SJSA1 (cell line): ENCODE measurements around the gene MAN2B2. TPM values are rescaled to one million over a fixed set of nuclear protein-coding genes. Genes with fewer than 3 reads are reported as not detected.

ENCODE experiments used
- DNase-seq, 2 experiments: peaks; one replicate each; pipeline ENCODE4 v3.0.0-alpha.2; 2015 to 2020; ENCODE audit warnings: low spot score in 2 of 2, low read depth in 1 of 2
- H3K27ac ChIP-seq: fragments of 250-450 bp; sonication (Bioruptor Pico); 2 replicates; pipeline ENCODE4 v1.5.1; 2020; ENCODE audit warnings: mild to moderate bottlenecking, moderate library complexity
- H3K27me3 ChIP-seq: fragments of 250-450 bp; sonication (Bioruptor Pico); replicated peaks from 2 replicates; pipeline ENCODE4 v1.5.1; 2020; ENCODE audit warnings: mild to moderate bottlenecking, moderate library complexity
- H3K36me3 ChIP-seq: fragments of 250-450 bp; sonication (Bioruptor Pico); 2 replicates; pipeline ENCODE4 v1.5.1; 2020; ENCODE audit warnings: mild to moderate bottlenecking
- H3K4me1 ChIP-seq: fragments of 250-450 bp; sonication (Bioruptor Pico); replicated peaks from 2 replicates; pipeline ENCODE4 v1.6.1; 2021; ENCODE audit warnings: mild to moderate bottlenecking
- H3K4me3 ChIP-seq: fragments of 250-450 bp; sonication (Bioruptor Pico); 2 replicates; pipeline ENCODE4 v1.5.1; 2020; ENCODE audit warnings: mild to moderate bottlenecking
- H3K9me3 ChIP-seq: fragments of 250-450 bp; sonication (Bioruptor Pico); replicated peaks from 2 replicates; pipeline ENCODE4 v1.5.1; 2020; ENCODE audit warnings: mild to moderate bottlenecking
- total RNA-seq: library from RNA; depleted of rRNA; stranded (reverse); fragments of >200 nt; shearing (Covaris generic); gene quantifications from 2 replicates; pipeline ENCODE4 v1.2.3, GENCODE V29; 2014

MAN2B2 gene
- total RNA-seq, 1 experiment from 2014 or later: 12.1 TPM

DNA sequence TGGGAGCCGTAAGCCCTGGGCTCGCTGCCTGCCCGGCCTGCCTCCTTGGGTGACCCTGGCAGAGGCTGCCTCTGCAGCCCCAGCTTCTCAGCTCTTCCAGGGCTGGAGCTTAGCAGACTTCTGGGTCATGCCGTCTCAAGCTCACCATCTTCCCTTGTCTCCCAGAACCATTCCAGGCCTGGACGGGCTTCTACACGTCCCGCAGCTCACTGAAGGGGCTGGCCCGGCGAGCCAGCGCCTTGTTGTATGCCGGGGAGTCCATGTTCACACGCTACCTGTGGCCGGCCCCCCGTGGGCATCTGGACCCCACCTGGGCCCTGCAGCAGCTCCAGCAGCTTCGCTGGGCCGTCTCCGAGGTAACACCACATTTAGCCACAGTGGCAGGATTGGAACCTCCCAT, 22.0 kb downstream of the MAN2B2 start:
- no peak for DNase-seq
- no peaks in the 10 kb centered on the region for H3K4me1 ChIP-seq
- H3K4me3 ChIP-seq: no peak overlapping the region
- H3K27ac ChIP-seq: no peak overlapping the region
- H3K9me3 ChIP-seq: no peaks in the 10 kb centered on the region
- H3K27me3 ChIP-seq: no peaks in the 10 kb centered on the region
- H3K36me3 ChIP-seq: no peaks in the 10 kb centered on the region

DNA sequence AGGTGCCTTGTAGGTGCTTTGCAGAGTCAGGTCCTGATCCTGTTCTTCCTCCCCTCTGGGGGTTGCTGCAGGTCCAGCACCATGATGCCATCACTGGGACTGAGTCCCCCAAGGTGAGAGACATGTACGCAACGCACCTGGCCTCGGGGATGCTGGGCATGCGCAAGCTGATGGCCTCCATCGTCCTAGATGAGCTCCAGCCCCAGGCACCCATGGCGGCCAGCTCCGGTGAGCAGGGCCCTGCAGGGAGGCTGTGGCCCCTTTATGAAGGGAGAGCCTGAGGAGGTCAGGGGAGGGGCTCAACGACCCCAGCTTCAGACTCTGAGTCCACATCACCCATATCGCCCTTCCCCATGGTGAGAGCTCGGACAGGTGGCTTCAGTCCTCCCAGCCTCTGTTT, 23.1 kb downstream of the MAN2B2 start:
- Histone ChIP-seq H3K4me1 (no peaks in the 10 kb centered on the region), H3K4me3 (no peak overlapping the region), H3K27me3 (no peaks in the 10 kb centered on the region), H3K36me3 (no peaks in the 10 kb centered on the region), H3K27ac (no peak overlapping the region), H3K9me3 (no peaks in the 10 kb centered on the region)
- DNase-seq: no peak

DNA sequence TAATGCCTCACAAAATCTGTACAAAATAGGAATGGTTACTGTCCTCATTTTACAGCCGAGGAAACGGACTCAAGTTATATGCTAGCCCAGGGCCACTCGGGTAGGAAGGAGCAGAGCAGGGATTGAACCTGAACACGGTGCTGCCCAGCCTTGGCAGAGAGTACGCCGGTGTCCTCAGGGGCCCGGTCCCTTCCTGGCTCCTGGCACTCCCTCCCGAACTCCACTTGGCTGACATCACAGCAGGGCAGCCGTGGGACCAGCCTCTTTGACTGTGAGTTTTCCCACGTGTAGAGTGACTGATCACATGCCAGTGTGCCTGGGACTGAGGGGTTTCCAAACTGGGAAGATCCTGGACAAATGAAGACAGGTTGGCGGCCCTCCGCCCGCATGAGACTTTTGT, 23.7 kb downstream of the MAN2B2 start:
- Histone ChIP-seq H3K27ac (no peak overlapping the region), H3K4me1 (no peaks in the 10 kb centered on the region), H3K4me3 (no peak overlapping the region), H3K36me3 (no peaks in the 10 kb centered on the region), H3K27me3 (no peaks in the 10 kb centered on the region), H3K9me3 (no peaks in the 10 kb centered on the region)
- DNase-seq: no peak

DNA sequence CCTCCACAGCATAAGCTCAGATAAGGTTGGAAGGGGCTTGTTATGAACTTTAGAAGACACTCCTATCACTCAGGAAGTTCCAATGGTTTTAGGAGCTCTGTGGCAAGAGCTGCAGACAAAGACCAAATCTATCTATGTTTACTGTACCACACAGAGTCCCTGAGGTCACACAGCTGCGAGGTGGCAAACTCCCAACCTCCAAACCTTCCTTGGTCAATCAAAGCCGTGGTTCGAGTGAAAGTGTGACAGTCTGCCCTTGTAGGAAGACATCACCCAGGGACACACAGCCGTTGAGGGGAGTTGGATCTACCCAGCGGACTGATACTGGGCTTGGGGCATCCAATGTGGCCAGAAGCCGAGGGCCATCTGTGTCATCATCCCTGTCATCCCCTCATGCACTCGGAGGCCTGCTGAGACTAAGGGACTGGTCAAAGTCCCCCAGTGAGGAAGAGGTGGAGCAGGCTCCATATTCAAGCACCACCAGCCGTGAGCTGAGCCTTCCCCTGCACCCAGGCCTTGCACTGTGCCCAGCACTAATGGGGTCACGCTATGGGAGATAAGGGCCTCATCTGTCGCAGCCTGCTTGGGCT, 26.8 kb downstream of the MAN2B2 start:
- no peak overlapping the region for H3K4me3 ChIP-seq
- no peak overlapping the region for H3K27ac ChIP-seq
- no peaks in the 10 kb centered on the region for H3K9me3 ChIP-seq
- peaks cover 4% of the 10 kb centered on the region; the same call in 1 of the 2 replicates for H3K36me3 ChIP-seq
- no peaks in the 10 kb centered on the region for H3K27me3 ChIP-seq
- no peaks in the 10 kb centered on the region for H3K4me1 ChIP-seq
- no peak for DNase-seq

DNA sequence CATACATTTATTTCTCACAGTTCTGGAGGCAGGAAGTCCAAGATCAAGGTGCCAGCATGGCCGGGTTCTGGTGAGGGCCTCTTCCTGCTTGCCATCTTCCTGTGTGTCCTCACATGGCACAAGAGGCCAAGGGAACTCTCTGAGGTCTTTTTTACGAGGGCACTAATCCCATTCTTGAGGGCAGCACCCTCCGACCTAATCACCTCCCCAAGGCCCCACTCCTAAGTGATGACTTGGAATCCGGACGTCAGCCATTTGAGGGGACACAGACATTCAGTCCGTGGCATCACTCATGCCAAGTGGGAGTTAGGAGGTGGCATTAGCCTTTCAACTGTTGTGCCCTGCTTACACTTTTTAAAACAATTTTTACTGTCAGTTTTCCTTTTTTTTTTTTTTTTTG, 27.3 kb downstream of the MAN2B2 start:
- Histone ChIP-seq H3K36me3 (peaks cover 4% of the 10 kb centered on the region; the same call in 1 of the 2 replicates), H3K27me3 (no peaks in the 10 kb centered on the region), H3K4me1 (no peaks in the 10 kb centered on the region), H3K9me3 (no peaks in the 10 kb centered on the region), H3K27ac (no peak overlapping the region), H3K4me3 (no peak overlapping the region)
- no peak for DNase-seq

DNA sequence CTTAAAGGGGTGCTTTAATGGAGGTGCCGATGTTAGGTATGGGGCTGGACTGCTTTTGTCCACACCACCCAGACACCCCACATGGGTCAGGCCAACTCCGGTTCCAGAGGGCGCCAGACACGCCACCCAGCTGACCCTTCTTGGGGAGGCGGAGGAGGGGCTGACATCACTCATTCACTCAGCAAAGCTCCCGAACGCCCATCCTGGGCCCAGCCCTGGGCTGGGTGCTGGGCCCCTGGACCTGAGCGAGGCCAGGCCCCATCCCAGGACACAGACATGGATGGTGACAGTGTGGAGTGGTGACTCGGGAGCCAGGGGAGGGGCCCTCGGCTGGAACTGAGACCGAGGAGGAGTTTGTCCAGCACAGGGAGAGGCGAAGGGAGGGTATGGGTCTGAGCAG, 28.1 kb downstream of the MAN2B2 start:
- no peak overlapping the region for H3K27ac ChIP-seq
- peaks cover 4% of the 10 kb centered on the region; the same call in 1 of the 2 replicates for H3K36me3 ChIP-seq

DNA sequence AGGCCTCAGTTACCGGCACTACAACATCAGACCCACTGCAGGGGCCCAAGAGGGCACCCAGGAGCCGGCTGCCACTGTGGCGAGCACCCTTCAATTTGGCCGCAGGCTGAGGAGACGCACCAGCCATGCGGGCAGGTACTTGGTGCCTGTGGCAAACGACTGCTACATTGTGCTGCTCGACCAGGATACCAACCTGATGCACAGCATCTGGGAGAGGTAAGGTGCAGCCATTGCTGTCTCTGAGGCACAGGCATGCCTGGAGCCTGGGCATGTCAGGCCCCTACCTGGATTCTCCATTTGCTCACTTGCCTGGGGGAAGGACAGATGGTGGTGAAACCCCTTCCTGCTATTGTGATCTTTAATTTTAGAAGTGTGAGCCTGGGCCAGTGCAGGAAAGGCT, 30.1 kb downstream of the MAN2B2 start:
- Histone ChIP-seq H3K27me3 (no peaks in the 10 kb centered on the region), H3K4me1 (no peaks in the 10 kb centered on the region)

More for the DNA sequence above, 28.1 kb downstream of the MAN2B2 start:
- DNase-seq: no peak
- H3K9me3 ChIP-seq: no peaks in the 10 kb centered on the region
- no peaks in the 10 kb centered on the region for H3K27me3 ChIP-seq
- no peak overlapping the region for H3K4me3 ChIP-seq
- no peaks in the 10 kb centered on the region for H3K4me1 ChIP-seq

DNA sequence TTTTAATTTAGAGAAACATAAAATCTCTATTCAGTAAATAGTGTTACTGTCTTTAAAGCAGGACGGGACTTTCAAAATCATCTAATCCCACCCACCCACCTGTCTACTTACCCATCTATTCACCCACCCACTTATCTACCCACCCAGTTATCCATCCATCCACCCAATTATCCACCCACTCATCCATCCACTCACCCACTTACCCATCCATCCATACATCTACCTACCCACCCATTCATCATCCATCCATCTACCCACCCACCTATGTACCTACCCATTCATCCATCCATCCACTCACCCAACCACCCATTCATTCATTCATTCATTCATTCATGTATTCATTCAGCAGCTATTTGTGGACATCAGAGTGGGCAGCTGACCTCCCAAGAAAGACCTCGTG, 30.6 kb downstream of the MAN2B2 start:
- Histone ChIP-seq H3K4me1 (no peaks in the 10 kb centered on the region), H3K4me3 (no peak overlapping the region)

More for the DNA sequence above, 30.1 kb downstream of the MAN2B2 start:
- Histone ChIP-seq H3K36me3 (peaks cover 4% of the 10 kb centered on the region; the same call in 1 of the 2 replicates), H3K4me3 (no peak overlapping the region), H3K27ac (no peak overlapping the region), H3K9me3 (no peaks in the 10 kb centered on the region)
- no peak for DNase-seq

DNA sequence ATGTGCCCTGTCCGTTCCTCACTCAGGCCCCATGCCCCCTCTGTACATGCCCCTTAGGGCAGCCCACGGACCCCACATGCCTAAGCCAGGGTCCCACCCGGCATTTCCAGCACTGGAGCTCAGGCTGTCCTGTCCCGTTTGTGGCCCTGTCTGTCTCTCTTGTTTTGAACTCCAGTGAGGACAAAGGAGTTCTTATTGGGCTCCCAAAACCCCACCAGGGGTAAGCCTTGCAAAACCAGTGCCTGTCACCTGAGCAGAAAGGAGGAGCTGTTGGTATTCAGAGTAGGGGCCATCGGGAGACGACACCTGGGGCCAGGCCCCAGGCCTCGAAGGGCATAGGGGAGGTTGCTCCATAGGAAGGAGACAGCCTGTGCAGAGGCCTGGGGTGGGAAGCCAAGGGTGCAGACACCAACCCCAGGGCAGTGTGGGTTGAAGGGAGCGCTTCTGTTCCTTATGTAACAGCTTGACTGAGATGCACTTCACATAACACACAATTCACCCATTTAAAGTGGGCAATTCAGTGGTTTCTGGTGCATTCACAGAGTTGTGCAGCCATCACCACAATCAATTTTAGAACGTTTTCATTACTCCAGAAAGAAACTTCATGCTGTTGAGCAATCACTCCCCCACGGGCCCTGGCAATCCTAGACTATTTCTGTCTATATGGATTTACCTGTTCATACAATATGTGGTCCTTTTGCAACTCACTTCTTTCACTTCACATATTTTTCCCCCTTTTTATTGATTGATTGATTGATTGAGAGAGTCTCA, 31.7 kb downstream of the MAN2B2 start:
- Histone ChIP-seq H3K27ac (no peak overlapping the region), H3K9me3 (no peaks in the 10 kb centered on the region), H3K4me3 (no peak overlapping the region), H3K27me3 (no peaks in the 10 kb centered on the region), H3K4me1 (no peaks in the 10 kb centered on the region), H3K36me3 (peaks cover 4% of the 10 kb centered on the region; the same call in 1 of the 2 replicates)
- DNase-seq: no peak

More for the DNA sequence above, 30.6 kb downstream of the MAN2B2 start:
- Histone ChIP-seq H3K36me3 (peaks cover 4% of the 10 kb centered on the region; the same call in 1 of the 2 replicates), H3K9me3 (no peaks in the 10 kb centered on the region), H3K27ac (no peak overlapping the region), H3K27me3 (no peaks in the 10 kb centered on the region)
- no peak for DNase-seq

DNA sequence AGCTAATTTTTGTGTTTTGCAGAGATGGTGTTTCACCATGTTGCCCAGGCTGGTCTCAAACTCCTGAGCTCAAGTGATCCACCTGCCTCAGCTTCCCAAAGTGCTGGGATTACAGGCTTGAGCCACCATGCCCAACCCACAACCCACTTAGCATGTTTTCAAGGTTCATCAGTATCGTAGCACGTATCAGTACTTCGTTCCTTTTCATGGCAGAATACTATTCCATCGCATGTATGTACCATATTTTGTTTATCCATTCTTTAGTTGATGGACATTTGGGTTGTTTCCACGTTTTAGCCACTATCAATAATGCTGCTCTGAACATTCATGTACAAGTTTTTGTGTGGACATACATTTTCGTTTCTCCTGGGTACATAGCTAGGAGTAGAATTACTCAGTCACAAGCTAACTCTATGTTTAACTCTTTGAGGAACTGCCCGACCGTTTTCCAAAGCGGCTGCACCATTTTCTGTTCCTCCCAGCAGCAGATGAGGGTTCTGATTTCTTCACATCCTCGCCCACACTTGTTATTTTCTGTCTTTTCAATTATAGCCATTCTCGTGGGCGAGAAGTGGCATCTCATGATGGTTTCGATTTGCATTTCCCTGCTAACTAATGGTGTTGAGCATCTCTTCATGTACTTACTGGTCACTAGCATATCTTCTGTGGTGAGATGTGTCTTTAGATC, 32.5 kb downstream of the MAN2B2 start:
- DNase-seq: no peak
- H3K9me3 ChIP-seq: no peaks in the 10 kb centered on the region
- H3K4me3 ChIP-seq: no peak overlapping the region
- H3K36me3 ChIP-seq: peaks cover 4% of the 10 kb centered on the region; the same call in 1 of the 2 replicates
- H3K27ac ChIP-seq: no peak overlapping the region
- H3K4me1 ChIP-seq: no peaks in the 10 kb centered on the region
- no peaks in the 10 kb centered on the region for H3K27me3 ChIP-seq

DNA sequence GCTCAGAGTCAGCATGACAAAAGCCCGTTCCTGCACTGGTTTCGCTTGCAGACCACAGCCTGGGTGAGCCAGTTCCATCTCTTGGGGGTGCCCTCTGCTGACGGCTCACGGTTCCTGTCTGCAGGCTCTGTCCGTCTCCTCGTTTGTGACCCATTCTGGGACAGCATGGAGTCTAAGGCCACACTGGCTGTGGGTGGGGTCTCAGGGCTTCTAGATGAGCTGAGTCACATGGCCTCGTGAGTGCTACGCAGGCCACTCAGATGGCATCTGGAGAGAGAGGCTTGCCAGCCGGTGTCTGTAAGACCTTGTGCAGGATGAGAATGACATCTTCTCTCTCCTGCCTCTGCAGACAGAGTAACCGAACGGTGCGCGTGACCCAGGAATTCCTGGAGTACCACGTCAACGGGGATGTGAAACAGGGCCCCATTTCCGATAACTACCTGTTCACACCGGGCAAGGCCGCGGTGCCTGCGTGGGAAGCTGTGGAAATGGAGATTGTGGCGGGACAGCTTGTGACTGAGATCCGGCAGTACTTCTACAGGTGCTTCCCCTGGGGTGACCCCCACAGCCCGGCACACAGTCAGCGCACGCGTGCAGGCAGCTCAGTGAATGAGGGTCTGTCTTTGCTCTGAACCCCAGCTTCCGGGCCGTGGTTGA, 33.9 kb downstream of the MAN2B2 start:
- Histone ChIP-seq H3K27ac (no peak overlapping the region), H3K4me3 (no peak overlapping the region), H3K36me3 (peaks cover 4% of the 10 kb centered on the region; the same call in 1 of the 2 replicates), H3K9me3 (no peaks in the 10 kb centered on the region), H3K27me3 (no peaks in the 10 kb centered on the region), H3K4me1 (no peaks in the 10 kb centered on the region)
- no peak for DNase-seq

DNA sequence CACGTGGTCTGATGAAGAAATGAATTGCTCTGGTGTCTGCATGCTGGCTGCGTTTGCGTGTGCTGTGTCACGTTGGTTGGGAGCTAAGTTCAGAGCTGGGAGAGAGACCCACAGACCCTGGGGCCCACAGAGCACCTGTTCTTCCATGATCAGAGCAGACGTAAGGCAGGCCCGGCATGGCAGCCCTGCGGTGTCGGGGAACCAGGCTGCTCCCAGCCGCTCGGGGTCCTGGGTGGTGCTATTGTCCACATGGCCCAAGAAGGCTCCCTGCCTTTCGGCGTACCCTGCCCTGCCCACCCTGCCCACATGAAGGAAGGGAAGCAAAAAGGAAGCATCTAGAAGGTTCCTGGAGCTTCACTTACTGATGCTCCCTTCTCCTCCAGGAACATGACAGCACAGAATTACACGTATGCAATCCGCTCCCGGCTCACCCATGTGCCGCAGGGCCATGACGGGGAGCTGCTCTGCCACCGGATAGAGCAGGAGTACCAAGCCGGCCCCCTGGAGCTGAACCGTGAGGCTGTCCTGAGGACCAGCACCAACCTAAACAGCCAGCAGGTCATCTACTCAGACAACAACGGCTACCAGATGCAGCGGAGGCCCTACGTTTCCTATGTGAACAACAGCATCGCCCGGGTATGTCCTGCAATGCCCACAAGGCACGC, 34.6 kb downstream of the MAN2B2 start:
- no peaks in the 10 kb centered on the region for H3K9me3 ChIP-seq
- peaks cover 4% of the 10 kb centered on the region; the same call in 1 of the 2 replicates for H3K36me3 ChIP-seq
- H3K4me3 ChIP-seq: no peak overlapping the region
- DNase-seq: no peak
- H3K27me3 ChIP-seq: no peaks in the 10 kb centered on the region
- no peaks in the 10 kb centered on the region for H3K4me1 ChIP-seq
- H3K27ac ChIP-seq: no peak overlapping the region

DNA sequence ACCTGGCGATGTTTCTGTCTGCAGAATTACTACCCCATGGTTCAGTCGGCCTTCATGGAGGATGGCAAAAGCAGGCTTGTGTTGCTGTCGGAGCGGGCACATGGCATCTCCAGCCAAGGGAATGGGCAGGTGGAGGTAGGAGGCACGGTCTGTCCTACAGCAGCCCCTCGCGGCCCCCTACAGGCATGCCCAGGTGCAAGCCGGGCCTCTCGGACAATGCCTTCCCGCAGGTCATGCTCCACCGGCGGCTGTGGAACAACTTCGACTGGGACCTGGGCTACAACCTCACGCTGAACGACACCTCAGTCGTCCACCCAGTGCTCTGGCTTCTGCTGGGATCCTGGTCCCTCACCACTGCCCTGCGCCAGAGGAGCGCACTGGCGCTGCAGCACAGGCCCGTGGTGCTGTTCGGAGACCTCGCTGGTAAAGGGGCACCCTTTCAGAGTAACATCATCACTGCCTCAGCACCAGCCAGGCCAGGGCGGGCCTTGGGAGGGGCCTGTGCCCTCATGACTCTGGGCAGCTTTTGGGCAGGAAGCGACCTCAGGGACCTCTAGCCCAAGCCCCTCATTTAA, 36.0 kb downstream of the MAN2B2 start:
- H3K4me3 ChIP-seq: no peak overlapping the region
- H3K27ac ChIP-seq: no peak overlapping the region
- no peaks in the 10 kb centered on the region for H3K27me3 ChIP-seq
- no peak for DNase-seq
- H3K36me3 ChIP-seq: no peaks in the 10 kb centered on the region
- no peaks in the 10 kb centered on the region for H3K4me1 ChIP-seq
- H3K9me3 ChIP-seq: no peaks in the 10 kb centered on the region
